SW 1271 (cell line): ENCODE results near the gene SERBP1.
"Not testable (repeated sequence)": the region's sequence is repeated elsewhere in the genome, so short reads cannot be mapped to it uniquely, and the experiment has no call there.

ENCODE experiments used
- DNase-seq, 2 experiments: peaks; one replicate each; lab custom pipeline; 2025; lab: John Stamatoyannopoulos, UW

SERBP1 gene

DNA sequence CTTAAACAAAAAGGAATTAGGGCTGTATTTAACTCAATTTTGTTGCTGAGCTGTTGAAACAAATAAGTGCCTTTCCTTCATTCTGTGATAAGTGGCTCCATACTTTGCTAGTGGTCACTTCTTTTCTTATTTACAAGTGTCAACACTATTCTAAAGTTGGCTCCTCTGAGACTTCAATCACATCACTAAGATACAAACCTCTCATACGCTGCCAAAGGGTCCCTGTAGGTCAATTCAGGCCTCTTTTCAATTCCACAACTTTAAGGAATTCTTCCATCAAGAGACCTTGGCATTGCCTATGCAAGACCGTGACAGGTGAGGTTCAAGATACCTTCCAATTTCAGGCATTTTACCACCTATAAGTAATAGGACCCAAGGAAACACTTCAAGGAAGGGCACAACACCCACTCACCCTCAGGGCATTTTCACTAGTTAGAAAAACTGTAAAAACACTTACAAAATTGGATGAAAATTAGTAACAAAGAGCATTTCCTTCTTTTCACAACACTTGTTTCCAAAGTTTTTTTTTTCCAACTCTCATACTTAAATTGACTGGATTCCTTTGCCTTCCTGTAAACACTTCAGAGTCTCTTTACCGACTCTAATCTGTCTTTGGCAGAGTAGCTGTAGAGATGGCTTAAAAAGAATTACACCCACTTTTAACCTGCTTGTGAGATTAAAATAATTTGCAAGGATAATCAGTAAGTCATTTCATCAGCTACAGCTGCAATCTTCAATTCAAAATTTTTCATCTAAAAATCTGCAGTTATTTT is 24.5 kb downstream of the SERBP1 start:
- no peak for DNase-seq

DNA sequence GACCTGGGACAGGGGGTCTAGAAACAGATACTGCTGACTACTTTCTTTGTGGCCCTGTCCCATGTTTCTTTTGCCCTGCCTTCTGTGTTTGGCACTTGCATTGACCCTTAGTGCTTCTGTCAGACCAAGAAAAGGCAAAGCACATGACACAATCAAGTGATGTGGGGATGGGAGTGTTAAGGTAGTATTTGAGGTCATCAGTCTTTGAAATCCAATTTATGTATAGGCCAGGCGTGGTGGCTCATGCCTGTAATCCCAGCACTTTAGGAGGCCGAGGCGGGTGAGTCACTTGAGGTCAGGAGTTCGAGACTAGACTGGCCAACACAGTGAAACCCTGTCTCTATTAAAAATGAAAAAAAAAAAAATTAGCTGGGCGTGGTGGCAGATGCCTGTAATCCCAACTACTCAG is 26.0 kb downstream of the SERBP1 start:
- no peak for DNase-seq

DNA sequence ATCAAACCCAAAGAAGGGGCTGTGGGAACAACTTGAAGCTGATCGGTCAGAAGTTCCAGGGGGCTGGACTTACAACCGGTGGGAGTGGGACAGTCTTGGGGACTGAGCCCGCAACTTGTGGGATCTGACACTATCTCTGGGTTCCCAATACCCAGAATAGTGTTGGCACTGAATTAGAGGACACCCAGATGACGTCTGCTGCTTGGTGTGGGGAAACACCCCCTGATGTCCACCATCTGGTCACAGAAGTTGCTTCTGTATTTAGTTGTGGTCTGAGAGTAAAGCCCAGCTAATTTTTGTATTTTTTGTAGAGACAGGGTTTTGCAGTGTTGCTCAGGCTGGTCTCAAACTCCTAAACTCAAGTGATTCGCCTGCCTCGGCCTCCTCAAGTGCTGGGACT is 28.8 kb downstream of the SERBP1 start:
- no peak for DNase-seq

DNA sequence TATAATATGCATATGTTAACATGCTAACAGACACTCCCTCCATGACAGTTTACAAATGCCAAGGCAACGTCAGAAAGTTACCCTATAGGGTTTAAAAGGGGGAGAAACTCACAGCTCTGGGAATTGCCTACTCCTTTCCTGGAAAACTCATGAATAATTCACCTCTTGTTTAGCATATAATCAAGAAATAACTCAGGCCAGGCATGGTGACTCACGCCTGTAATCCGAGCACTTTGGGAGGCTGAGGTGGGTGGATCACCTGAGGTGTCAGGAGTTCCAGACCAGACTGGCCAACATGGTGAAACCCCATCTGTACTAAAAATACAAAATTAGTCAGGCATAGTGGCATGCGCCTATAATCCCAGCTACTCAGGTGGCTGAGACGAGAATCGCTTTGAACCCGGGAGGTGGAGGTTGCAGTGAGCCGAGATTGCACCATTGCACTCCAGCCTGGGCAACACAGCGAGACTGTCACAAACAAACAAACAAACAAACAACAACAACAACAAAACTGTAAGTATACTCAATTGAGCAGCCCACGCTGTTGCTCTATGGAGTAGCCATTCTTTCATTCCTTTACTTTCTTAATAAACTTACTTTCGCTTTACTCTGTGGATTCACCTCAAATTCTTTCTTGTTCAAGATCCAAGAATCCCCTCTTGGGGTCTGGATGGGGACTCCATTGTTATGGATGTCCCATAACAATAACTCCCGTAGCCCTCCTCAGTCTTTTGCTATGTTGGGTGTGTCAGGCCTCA is 30.0 kb downstream of the SERBP1 start:
- not testable (repeated sequence) for DNase-seq

DNA sequence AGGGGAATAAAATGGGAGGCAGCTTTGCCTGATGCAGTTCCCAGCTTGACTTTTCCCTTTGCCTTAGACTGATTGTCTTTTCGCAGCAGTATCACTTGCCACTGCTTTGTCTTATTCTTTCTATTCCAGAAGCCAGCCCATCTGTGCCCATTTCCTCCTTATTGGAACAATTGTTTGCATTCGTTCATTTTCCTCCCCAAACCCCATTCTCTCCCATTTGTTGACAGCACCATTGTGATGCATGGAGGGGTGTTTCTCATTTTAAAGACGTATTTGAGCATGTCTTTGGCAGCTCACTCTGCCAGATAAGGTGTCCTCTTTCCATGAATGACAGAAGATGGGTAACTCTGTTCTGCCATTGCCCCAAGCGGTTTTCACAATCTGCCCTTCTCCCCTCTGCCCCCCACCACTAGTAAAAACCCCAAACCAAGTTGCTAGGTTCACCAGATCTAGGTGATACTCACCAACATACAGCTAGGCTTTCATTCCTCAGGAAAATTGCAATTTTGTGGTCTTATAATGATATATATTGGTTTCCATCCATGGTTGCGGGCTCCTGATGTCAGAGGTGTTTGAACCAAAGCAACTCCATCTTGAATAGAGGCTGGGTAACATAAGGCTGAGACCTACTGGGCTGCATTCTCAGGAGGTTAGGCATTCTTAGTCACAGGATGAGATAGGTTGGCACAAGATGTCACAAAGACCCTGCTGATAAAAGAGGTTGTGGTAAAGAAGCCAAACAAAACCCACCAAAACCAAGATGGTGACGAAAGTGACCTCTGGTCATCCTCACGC is 30.8 kb downstream of the SERBP1 start:
- no peak for DNase-seq

DNA sequence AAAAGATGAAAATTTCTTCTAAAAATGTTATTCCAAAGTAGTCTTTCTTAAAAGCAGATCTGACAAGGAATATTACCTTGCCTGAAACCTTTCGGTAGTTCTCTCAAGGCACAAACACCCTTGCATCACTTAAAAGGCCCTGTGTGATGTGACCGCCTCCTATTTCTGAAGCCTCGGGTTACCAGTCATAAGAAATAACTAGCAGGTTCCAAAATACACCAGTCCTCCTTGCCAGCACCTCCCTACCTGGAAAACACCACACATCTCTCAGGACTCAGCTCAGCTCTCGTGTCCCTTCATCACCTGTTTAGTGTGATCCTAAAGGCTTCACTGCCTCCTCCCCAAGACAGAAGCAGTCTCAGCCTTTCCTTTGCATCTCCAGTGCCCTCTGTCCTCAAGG is 35.7 kb downstream of the SERBP1 start:
- DNase-seq = no peak

DNA sequence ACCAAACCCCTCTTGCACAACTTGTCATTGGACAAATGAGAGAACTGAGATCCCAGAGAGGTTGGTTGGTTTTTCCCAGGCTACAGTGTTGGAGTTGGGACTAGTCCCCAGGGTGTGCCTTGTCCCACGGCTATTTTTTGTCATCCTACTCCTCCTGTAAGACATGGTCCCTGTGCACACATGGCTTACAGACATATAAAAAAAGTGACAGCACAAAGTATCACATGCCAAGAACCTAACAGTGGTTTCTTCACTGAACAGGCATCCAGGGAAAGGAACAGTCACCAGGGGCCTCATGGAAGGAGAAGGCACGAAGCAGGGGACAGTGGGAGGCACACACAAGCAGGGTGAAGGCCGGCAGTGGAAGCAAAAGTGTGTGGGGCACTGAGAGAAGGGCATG is 36.5 kb downstream of the SERBP1 start:
- no peak for DNase-seq

DNA sequence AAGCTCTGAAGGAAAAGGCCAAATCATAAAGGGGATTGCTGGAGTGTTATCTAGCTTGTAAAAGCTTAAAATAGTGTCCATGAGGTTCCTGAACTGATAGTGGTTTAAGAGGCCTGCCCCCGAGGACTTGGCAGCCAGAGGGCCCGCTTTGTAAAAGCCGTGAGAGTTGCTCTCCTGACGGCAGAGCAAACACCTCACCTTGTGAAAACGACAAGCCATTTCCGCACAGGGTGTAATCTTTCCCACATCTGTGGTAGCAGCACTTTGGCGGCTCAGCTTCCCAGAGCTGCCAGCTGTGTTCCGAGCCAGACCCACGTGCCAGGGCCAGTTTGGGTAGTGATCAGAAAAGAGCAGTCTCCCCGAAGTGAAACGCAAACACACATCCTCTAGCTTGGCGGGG is 37.0 kb downstream of the SERBP1 start:
- DNase-seq = no peak

DNA sequence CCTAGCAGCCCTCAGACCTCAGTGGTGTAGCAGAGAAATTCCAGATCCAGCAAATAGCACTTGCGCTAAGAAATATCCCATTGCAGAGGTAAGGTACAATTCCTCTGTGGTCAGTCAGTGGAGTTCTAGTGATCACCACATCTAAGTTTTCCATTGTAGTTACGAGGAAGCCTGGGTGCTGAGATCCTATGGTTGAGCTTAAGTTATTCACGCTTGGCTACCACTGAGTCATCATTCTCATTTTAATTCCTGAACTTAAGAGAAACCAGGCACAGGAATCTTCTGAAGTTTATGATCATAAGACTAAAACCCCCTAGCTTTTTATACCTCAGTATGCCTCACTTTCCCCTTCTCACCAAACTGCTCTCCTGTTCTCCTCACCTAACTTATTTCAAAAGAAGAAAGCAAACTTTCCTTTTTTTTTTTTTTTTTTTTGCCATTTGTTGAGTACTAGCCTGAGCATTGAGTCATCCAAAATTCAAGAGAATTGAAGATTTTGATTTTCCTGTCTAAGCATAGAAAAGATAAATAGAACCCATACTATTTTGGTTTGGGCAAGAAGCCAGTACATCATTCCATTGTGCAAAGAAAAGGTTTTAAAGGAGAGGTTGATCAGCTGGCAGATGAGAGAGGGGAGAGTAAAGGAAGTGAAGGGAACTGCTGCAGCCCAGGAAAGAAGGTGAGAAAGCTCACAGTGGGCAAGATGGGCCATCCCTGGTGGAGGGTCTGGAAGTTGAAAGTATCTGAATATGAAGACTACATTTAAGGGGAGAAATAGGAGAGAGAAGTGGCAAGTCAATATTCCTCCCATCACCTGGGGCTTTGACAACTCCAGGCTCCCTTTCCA is 39.9 kb downstream of the SERBP1 start:
- DNase-seq = no peak

DNA sequence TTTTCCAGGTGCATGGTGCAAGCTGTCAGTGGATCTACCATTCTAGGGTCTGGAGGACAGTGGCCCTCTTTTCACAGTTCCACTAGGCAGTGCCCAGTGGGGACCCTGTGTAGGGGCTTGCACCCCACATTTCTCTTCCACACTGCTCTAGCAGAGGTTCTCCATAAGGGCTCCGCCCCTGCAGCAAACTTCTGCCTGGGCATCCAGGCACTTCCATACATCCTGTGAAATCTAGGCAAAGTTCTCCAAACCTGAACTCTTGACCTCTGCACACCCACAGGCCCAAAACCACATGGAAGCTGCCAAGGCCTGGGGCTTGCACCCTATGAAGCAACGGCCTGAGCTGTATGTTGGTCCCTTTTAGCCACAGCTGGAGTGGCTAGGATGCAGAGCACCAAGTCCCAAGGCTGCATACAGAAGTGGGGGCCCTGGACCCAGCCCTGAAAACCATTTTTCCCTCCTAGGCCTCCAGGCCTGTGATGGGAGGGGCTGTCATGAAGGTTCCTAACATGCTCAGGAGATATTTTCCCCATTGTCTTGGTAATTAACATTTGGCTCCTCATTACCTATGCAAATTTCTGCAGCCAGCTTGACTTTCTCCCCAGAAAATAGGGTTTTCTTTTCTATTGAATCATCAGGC is 46.1 kb downstream of the SERBP1 start:
- DNase-seq = no peak

DNA sequence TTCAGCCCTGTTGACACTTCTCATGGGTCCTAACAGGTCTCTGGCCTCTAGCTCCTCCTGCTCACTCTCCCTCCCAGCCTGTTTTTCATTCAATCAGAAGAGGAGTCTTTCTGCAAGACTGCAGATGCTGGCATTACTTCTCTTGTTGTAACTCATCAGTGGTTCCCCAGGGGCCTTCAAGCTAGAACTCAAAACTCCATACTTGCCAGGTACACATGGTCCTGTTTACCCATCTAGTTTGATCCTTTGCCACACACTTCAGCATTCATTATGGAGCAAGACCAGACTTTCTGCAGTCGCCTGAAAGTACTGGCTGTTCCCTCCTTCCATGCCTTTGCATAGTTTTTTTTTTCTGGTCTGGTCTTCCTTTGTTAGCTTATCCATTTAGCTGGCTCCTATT is 47.9 kb downstream of the SERBP1 start:
- DNase-seq = no peak

DNA sequence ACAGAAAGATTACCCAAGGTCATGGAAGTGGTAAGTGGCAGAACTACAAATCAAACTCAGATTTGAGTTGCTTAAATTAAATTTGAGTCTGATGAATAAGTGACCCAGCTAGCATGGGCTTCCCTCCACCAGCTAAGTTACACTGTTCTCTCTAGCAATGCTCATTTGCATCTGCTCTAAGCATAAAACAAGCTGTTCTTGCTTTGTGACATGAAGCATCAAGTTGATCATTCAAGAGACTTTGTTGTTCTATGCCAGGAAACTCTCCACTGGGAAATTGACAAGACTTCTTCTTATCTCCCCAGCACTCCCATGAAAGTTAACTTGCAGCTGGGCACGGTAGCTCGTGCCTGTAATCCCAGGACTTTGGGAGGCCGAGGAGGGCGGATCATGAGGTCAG is 49.0 kb downstream of the SERBP1 start:
- DNase-seq = no peak

DNA sequence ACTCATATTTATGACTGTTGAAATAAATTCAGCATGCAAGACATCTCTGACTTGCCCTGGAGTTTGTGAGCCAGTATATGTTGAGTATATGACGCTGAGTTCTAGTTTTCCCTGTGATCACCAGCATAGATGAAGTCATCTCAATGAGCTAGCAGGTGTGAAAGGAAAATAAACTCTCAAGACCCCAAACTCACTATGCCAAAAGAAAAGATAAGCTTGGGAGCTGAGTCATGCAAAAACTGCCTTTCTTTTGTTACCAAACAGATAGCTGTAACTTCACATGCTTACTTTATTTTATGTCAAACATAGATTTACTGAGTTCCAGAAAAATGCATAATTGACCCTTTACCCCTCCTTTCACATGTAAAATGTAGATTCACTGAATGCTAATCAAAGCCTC is 52.9 kb downstream of the SERBP1 start:
- DNase-seq = no peak

DNA sequence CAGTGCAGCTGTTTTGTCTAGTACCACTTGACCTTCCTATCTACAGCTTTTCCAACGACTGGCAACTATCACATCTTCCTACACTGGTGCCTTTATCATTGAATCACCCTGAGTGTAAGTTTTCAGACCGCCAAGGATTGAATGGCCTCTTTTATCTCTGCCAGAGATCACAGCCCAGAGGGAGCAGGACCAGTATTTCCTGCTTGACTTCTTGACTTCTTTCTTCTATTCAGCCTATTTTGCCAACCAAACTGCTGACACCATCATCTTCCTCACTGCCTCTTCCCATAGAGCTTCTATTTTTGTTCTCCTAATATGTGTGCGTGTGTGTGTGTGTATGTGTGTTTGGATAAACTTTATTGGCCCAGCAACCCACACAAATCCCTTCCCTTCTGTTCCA is 53.8 kb downstream of the SERBP1 start:
- no peak for DNase-seq

DNA sequence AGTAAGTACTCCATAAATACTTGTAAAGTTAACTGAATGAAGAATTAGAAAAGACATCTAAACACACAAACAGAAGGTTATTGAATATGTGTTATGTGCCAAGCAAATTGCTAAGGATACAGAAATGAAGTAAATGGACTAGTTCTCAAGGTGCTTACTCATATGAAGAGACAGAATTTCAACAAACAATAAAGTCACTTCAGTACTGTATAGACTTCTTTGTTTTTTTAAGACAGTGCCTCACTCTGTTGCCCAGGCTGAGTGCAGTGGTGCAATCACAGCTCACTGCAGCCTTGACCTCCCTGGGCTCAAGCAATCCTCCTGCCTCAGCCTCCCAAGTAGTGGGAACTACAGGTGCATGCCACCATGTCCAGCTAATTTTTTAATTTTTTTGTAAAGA is 57.3 kb downstream of the SERBP1 start:
- DNase-seq = no peak

DNA sequence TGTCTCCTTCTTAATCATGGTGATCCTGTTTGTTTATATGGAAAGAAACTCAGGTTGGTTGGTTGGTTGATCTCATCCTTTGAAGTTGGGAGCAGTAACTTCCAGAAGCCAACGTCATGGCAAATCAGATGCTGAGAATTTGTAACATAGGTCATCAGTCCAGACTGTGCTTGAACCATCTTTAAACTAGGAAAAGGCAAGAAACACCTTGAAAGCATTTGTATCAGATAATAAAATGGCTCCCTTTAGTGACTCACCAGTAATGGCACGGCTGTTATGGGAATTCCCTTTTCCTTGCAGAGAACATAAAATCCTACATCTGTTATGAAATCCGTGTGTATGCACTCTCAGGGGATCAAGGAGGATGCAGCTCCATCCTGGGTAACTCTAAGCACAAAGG is 58.1 kb downstream of the SERBP1 start:
- DNase-seq = no peak

DNA sequence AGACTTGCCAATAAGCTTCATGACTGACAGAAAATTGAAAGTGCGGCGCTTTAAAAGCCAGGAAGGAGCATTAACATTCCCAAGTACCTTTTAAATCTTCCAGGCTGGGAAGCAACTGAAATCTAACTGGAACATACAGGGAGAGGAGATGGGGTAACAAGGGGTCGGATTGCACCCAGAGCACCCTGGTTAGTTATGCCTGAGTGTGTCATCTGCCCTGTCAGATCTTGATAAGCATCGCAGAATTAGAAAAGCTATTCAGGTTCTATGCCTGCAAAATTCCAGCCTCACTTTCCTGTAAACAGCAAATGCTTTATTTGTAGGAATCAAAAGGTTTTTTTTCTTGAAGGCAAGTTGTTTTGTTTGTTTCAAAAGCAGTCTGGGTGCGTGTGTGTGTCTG is 58.5 kb downstream of the SERBP1 start:
- DNase-seq = no peak

DNA sequence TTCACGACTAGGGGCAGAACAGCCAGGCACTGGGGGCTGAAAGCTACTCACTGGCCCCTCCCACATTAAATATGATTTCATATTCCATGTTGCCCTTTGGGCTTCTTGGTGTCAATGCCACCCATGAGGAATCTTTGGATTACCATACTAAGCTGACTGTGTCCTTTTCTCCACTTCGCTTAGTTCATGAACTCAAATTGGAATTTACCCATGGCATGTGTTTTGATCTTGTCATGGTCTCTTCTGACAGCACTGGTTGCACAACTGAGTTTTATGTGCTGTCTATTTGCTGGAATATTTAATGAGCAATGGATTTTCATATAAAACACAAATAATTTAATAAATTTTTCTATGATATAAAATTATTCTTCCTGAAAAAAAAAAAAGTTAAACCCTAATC is 59.2 kb downstream of the SERBP1 start:
- no peak for DNase-seq

DNA sequence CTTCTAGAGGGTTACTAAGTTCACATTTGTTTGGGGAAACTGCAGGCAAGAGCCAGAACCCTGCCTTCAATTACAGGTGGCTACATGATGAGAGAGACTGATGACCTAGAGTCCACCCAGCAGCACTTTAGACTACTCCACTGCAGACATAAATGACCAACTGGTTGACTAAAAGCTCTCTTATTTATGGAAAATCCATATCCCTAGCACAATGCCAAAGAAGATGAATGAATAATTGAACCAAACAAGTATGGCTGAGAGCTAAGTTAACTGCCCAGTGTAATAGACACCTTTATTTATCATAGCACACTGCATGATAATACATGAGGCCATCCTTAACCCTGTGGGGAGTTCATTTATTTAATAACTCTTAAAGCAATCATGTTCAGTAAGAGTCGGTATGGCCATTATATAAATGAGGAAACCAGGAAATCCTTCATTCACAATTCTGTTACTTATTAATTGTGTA is 62.1 kb downstream of the SERBP1 start:
- DNase-seq = no peak

DNA sequence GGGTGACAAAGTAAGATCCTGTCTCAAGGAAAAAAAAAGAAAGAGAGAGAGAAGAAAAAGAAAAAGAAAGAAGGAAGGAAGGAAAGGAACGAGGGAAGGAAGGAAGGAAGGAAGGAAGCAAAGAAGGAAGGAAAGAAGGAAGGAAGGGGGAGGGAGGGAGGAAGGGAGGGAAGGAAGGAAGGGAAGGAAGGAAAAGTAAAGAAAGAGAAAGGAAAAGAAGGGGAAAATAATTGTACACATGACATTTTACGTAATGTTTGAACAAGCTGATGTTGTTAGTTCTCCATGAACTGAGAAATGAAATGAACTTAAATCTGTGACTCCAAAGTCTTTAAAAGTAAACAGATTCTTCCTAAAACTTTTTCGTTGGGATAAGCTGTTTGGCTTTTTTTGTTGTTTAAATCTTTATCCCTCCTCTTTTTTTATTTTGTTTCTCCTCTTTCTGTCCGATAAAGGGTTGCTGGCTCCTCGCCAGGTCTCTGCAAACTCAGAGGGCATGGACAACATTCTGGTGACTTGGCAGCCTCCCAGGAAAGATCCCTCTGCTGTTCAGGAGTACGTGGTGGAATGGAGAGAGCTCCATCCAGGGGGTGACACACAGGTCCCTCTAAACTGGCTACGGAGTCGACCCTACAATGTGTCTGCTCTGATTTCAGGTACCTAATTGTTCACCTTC is 62.7 kb downstream of the SERBP1 start:
- DNase-seq = no peak

DNA sequence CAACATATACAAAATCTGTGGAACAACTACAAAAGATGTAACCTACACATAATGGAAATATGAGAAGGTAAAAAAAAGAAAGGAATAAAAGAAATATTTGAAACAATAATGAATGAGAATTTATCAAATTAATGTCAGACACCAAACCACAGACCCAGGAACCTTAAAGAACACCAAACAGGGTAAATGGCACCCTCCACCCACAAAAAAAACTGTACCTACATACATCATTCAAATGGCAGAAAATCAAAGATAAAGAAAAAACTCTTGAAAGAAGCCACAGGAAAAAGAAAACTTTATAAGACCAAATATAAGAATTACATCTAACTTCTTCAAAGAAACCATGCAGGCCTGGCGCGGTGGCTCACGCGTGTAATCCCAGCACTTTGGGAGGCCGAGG is 68.6 kb downstream of the SERBP1 start:
- DNase-seq = no peak
